ENCODE data around the gene CD3D. TPM values are rescaled to one million over a fixed set of nuclear protein-coding genes. Genes with fewer than 3 reads are reported as not detected.

Gene CD3D
- total RNA-seq = not detected in 2 replicates

GRCh38 chr11:118342503-118343161 is at the start of gene CD3D:
TSS of gene CD3D (minus strand) at chr11:118342705. CDS start at chr11:118342607, 98 bp downstream.
- no peak within 1 kb of the TSS for H3K4me3 ChIP-seq (ENCODE audit: low read depth, low read length)
- DNase-seq (ENCODE audit: low read depth) = no peak
- TF ChIP-seq CTCF (conservative IDR thresholded peaks at IDR 0.05; ENCODE audit: low read depth, low read length) = no peak

- DNase-seq (ENCODE audit: low read depth) = no peak
- no peak overlapping the region for H3K4me3 ChIP-seq (ENCODE audit: low read depth, low read length)
- no peak for TF ChIP-seq CTCF (conservative IDR thresholded peaks at IDR 0.05; ENCODE audit: low read depth, low read length)
Observed at GRCh38 chr11:118383657-118384056, 41.2 kb upstream of the CD3D start.

- no peak for DNase-seq (ENCODE audit: low read depth)
Observed at GRCh38 chr11:118382954-118383353, 40.4 kb upstream of the CD3D start.

GRCh38 chr11:118380571-118380970 is 38.1 kb upstream of the CD3D start:
- no peak overlapping the region for H3K4me3 ChIP-seq (ENCODE audit: low read depth, low read length)
- no peak for TF ChIP-seq CTCF (conservative IDR thresholded peaks at IDR 0.05; ENCODE audit: low read depth, low read length)
- DNase-seq (ENCODE audit: low read depth) = no peak

More at GRCh38 chr11:118382954-118383353, 40.4 kb upstream of the CD3D start:
- H3K4me3 ChIP-seq (ENCODE audit: low read depth, low read length) = no peak overlapping the region
- TF ChIP-seq CTCF (conservative IDR thresholded peaks at IDR 0.05; ENCODE audit: low read depth, low read length) = no peak

- DNase-seq (ENCODE audit: low read depth) = no peak
- no peak for TF ChIP-seq CTCF (conservative IDR thresholded peaks at IDR 0.05; ENCODE audit: low read depth, low read length)
- no peak overlapping the region for H3K4me3 ChIP-seq (ENCODE audit: low read depth, low read length)
Observed at GRCh38 chr11:118379497-118379896, 37.0 kb upstream of the CD3D start.

- no peak for TF ChIP-seq CTCF (conservative IDR thresholded peaks at IDR 0.05; ENCODE audit: low read depth, low read length)
- H3K4me3 ChIP-seq (ENCODE audit: low read depth, low read length) = no peak overlapping the region
- DNase-seq (ENCODE audit: low read depth) = no peak
Observed at GRCh38 chr11:118375978-118376377, 33.5 kb upstream of the CD3D start.

GRCh38 chr11:118374729-118375128 is 32.2 kb upstream of the CD3D start:
- TF ChIP-seq CTCF (conservative IDR thresholded peaks at IDR 0.05; ENCODE audit: low read depth, low read length) = no peak
- no peak overlapping the region for H3K4me3 ChIP-seq (ENCODE audit: low read depth, low read length)
- DNase-seq (ENCODE audit: low read depth) = no peak

Measured in epithelial cell of proximal tubule (primary cell).